HS-27A (cell line): ENCODE data around the gene SACM1L.
"Not testable (repeated sequence)": the region's sequence is repeated elsewhere in the genome, so short reads cannot be mapped to it uniquely, and the experiment has no call there.

Experiments used
- DNase-seq: peaks from one replicate; pipeline ENCODE4 v3.0.0-alpha.2; 2012; ENCODE audit warnings: low read depth, missing footprints

SACM1L gene

GRCh38 chr3:45693941-45694521 is 4.8 kb downstream of the SACM1L start:
- no peak for DNase-seq

DNA sequence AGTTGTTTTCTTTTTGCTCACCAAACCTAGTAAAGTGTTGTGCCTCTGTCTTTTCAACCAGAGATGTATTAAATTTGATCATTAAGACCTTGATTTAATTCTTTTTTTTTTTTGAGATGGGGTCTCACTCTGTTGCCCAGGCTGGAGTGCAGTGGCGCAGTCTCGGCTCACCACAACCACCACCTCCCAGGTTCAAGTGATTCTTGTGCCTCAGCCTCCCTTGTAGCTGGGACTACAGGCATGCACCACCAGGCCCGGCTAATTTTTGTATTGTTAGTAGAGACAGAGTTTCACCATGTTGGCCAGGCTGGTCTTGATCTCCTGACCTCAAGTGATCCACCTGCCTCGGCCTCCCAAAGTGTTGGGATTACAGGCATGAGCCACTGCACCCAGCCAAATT is 6.0 kb downstream of the SACM1L start:
- DNase-seq, result not testable (repeated sequence)

- no peak for DNase-seq
These were observed 11.4 kb downstream of the SACM1L start for GRCh38 chr3:45700570-45701073.

DNA sequence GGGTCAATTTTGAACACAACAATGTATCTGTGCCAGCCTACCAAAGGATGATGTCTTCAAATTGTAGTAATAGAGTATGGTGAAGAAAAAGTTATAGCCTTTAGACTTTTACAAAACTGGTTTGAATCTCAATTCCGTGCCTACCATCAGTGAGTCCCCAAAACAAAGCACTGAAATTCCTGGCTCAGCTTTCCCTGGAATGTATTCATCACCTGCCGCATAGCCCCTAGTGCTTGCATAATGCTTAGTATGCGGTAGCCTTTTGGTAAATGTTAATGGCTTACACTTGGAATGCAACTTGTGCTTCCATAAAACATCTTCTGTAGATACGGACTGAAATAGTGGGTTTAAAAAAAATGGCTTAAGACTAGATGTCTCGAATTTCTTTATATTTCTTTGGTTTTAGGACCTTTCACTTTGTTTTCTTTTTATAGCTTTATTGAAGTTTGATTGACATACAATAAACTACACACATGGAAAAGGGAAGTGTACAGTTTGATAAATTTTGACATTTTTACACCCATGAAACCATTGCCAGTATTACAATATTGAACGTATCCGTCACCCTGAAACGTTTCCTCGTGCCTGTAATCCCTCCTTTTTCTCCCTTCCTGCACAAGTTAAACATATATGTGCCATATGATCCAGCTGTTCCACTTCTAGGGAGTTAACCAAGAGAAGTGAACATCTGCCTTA is 12.1 kb downstream of the SACM1L start:
- DNase-seq, result no peak

GRCh38 chr3:45704301-45704943 is 15.2 kb downstream of the SACM1L start:
- no peak for DNase-seq

GRCh38 chr3:45705839-45706808 is 16.9 kb downstream of the SACM1L start:
- no peak for DNase-seq

- DNase-seq, result no peak
These were observed 22.7 kb downstream of the SACM1L start for GRCh38 chr3:45711931-45712330.

DNA sequence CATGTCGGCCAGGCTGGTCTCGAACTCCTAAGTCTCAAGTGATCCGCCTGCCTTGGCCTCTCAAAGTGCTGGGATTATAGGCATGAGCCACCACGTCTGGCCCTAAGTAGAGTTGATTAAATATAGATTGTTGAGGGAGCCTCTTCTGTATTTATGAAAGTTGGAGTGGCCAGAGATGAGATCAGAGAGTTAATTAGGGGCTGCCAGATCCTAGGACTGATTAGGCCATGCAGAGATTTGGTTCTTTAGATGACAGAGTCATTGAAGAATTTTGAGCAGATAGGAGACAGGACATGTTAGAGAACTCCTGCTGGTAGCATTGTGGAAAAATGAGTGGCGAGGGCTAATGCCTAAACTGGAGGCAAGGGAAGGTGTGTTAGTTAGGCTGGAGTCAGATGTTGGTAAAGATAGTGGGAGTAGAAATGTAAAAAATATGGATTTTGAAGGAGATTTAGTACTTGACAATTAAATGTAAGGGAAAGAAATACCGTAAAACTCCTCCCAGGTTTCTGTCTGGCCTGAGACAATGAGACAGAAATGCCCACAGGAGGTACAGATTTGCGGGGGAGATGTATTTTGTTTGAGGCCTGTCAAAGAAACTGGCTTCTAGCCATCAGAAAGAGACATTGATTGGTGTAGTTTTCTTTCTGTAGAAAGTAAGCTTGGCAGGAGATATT is 23.4 kb downstream of the SACM1L start:
- no peak for DNase-seq

GRCh38 chr3:45715945-45716344 is 26.7 kb downstream of the SACM1L start:
- DNase-seq, result no peak

GRCh38 chr3:45716790-45717336 is 27.7 kb downstream of the SACM1L start:
- DNase-seq, result no peak

DNA sequence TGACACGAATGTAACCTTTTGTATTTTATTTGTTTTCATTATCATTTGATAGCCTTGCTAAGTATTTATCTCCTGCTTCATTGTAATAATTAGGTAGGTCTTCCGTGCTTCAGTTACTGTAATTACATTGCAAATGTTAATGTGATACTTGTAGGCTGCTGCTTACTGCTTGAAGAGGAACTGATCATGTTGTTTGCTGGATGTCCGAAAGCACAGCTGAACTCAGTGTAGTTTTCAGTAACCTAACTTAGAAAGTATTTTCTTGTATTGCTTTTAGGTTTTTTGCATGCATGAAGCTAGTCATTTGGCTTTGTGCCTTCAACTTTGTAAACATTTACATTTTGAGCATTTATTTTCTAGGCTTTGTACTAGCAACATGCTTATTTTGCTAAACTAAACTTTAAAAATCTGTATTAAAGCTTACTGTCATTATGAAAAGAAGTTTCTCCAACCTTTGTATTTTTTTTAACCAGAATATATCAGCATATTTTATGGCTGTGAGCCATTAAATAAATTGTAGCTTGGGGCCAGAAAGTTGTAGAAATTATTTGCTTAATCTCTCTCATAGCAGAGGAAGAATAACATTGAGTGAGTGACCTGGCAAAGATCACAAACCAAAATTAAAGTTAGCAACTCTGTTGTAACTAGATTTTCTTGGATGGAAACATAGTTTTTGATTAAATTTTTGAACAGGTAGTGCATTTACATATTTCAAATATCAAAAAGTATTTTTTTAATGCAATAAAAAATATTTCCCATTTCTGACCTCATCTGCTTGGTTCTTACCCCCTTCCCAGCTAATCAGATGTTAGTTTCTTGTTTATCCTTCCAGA is 30.7 kb downstream of the SACM1L start:
- DNase-seq, result no peak

GRCh38 chr3:45724911-45725310 is 35.7 kb downstream of the SACM1L start:
- no peak for DNase-seq

- DNase-seq, result no peak
These were observed 40.4 kb downstream of the SACM1L start for GRCh38 chr3:45729614-45730013.

GRCh38 chr3:45730409-45731154 is 41.4 kb downstream of the SACM1L start:
- no peak for DNase-seq

GRCh38 chr3:45736707-45737106 is 47.5 kb downstream of the SACM1L start:
- DNase-seq, result no peak

- no peak for DNase-seq
These were observed 48.0 kb downstream of the SACM1L start for GRCh38 chr3:45737234-45737633.

GRCh38 chr3:45739991-45740390 is 50.8 kb downstream of the SACM1L start:
- DNase-seq, result no peak

GRCh38 chr3:45741247-45741646 is 52.1 kb downstream of the SACM1L start:
- DNase-seq, result no peak

DNA sequence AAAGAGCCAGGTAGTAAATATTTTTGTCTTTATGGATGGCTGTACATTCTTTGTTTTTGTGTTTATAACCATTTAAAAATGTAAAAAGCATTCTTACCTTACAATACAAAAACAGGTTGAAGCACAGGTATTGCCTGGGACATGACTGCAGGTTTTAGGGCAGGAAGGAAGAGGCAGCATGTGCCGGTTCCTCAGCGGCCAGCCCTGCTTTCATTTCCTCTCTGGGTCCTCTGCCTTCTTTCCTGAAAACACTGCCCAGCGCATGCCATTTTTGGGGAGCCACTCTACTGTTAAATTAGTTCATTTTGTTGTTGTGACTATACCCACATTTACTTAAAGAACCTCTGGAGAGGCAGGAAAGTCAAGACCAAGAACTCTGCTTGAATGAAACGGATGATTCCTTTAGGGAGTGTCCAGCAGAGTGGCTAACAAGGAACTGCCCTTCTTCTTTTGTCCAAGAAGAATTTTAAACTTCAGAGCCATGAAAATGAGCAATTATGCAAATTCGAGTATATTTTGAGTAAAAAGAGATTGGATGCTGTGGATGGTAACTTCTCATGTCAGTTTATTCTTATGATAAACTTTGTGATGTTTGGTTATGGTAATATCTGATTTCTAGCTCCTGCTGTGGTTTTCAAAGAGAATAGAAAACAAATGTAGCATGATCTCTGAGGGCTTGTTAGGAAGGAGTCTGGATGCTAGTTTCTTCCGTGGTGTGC is 52.7 kb downstream of the SACM1L start:
- no peak for DNase-seq
